A549 treated with ZK216348 at 1 μM for 4 hours (cell line): ENCODE results near the gene PPP1R27. TPM values are rescaled to one million over a fixed set of nuclear protein-coding genes. Genes with fewer than 3 reads are reported as not detected.

Experiments used
- total RNA-seq: library from RNA; stranded (reverse); fragments of 200-300 nt; extraction: Qiagen RNA extraction; gene quantifications from 5 replicates; pipeline ENCODE4 v1.2.3, GENCODE V29; 2022; ENCODE audit warnings: low read depth

The PPP1R27 gene
- 0.15 TPM in 1 of 5 replicates, not detected in the others for total RNA-seq

GRCh38 chr17:81834831-81835267 is at the start of gene PPP1R27:
Gene PPP1R27, minus strand, starts transcription at chr17:81835050. Its CDS starts 97 bp downstream, at chr17:81834953.

GRCh38 chr17:81870981-81871386 is 36.1 kb upstream of the PPP1R27 start, which contains the start of gene ARHGDIA:
Gene ARHGDIA, minus strand, starts transcription at chr17:81871337. Its CDS starts 1,407 bp downstream, at chr17:81869930.

GRCh38 chr17:81859906-81860755 is 25.3 kb upstream of the PPP1R27 start, which contains the start of gene P4HB:
Gene P4HB, minus strand, starts transcription at chr17:81860535. Its CDS starts 64 bp downstream, at chr17:81860471.

GRCh38 chr17:81833160-81833920 is 1.5 kb downstream of the PPP1R27 start, which contains the start of gene MCRIP1:
Gene MCRIP1, minus strand, starts transcription at chr17:81833291. Its CDS starts 8,785 bp downstream, at chr17:81824506.

GRCh38 chr17:81803728-81804558 is 30.9 kb downstream of the PPP1R27 start, which contains the start of gene GCGR:
Gene GCGR, plus strand, starts transcription at chr17:81804150. Its CDS starts 4,869 bp downstream, at chr17:81809019.

Other genes with a start within 250 kb of the PPP1R27 start
- gene NPLOC4, start 197.9 kb downstream of the PPP1R27 start, total RNA-seq, result 80.3 to 105 TPM (median 101 TPM) in 5 replicates
- 2.5 to 6.8 TPM (median 4.7 TPM) in 5 replicates for gene TSPAN10, start 197.9 kb downstream of the PPP1R27 start, total RNA-seq
- gene PDE6G, start 178.5 kb downstream of the PPP1R27 start, total RNA-seq, result 1.1 to 3.6 TPM (median 1.8 TPM) in 5 replicates
- 21.5 to 68.1 TPM (median 60.6 TPM) in 5 replicates for gene OXLD1, start 168.4 kb downstream of the PPP1R27 start, total RNA-seq
- gene CCDC137, start 168.3 kb downstream of the PPP1R27 start, total RNA-seq, result 51.5 to 77.1 TPM (median 63.3 TPM) in 5 replicates
- 42.5 to 51.4 TPM (median 49.4 TPM) in 5 replicates for gene ARL16, start 151.3 kb downstream of the PPP1R27 start, total RNA-seq
- gene HGS, start 151.0 kb downstream of the PPP1R27 start, total RNA-seq, result 133 to 232 TPM (median 219 TPM) in 5 replicates
- 187 to 318 TPM (median 295 TPM) in 5 replicates for gene MRPL12, start 131.7 kb downstream of the PPP1R27 start, total RNA-seq
- 20.2 to 48.4 TPM (median 42.0 TPM) in 5 replicates for gene SLC25A10, start 122.8 kb downstream of the PPP1R27 start, total RNA-seq
- gene GCGR, start 30.9 kb downstream of the PPP1R27 start, total RNA-seq, result 0.11 to 0.52 TPM (median 0.31 TPM) in 4 of 5 replicates, not detected in the other
- 70.3 to 110 TPM (median 93.6 TPM) in 5 replicates for gene MCRIP1, start 1.8 kb downstream of the PPP1R27 start, total RNA-seq
- gene P4HB, start 25.5 kb upstream of the PPP1R27 start, total RNA-seq, result 698 to 774 TPM (median 714 TPM) in 5 replicates
- gene ARHGDIA, start 36.3 kb upstream of the PPP1R27 start, total RNA-seq, result 606 to 641 TPM (median 628 TPM) in 5 replicates
- 164 to 260 TPM (median 251 TPM) in 5 replicates for gene ALYREF, start 56.5 kb upstream of the PPP1R27 start, total RNA-seq
- 168 to 294 TPM (median 269 TPM) in 5 replicates for gene ANAPC11, start 56.7 kb upstream of the PPP1R27 start, total RNA-seq
- gene NPB, start 67.2 kb upstream of the PPP1R27 start, total RNA-seq, result 0.44 to 0.65 TPM (median 0.58 TPM) in 4 of 5 replicates, not detected in the other
- 14.4 to 18.1 TPM (median 16.1 TPM) in 5 replicates for gene PCYT2, start 76.3 kb upstream of the PPP1R27 start, total RNA-seq
- gene SIRT7, start 83.1 kb upstream of the PPP1R27 start, total RNA-seq, result 26.8 to 48.2 TPM (median 44.3 TPM) in 5 replicates
- 23.8 to 45.5 TPM (median 38.0 TPM) in 5 replicates for gene MAFG, start 92.7 kb upstream of the PPP1R27 start, total RNA-seq
- gene PYCR1, start 102.2 kb upstream of the PPP1R27 start, total RNA-seq, result 45.0 to 90.7 TPM (median 84.5 TPM) in 5 replicates
- gene MYADML2, start 112.2 kb upstream of the PPP1R27 start, total RNA-seq, result not detected in 5 replicates
- gene NOTUM, start 126.1 kb upstream of the PPP1R27 start, total RNA-seq, result 0.29 to 0.66 TPM (median 0.49 TPM) in 4 of 5 replicates, not detected in the other
- gene ASPSCR1, start 142.6 kb upstream of the PPP1R27 start, total RNA-seq, result 16.0 to 28.1 TPM (median 27.1 TPM) in 5 replicates
- 139 to 201 TPM (median 179 TPM) in 5 replicates for gene CENPX, start 187.8 kb upstream of the PPP1R27 start, total RNA-seq
- 8.8 to 17.9 TPM (median 15.3 TPM) in 5 replicates for gene LRRC45, start 188.3 kb upstream of the PPP1R27 start, total RNA-seq
- 21.9 to 40.8 TPM (median 38.8 TPM) in 5 replicates for gene RAC3, start 196.6 kb upstream of the PPP1R27 start, total RNA-seq
- 57.4 to 102 TPM (median 94.1 TPM) in 5 replicates for gene DCXR, start 202.6 kb upstream of the PPP1R27 start, total RNA-seq
- gene RFNG, start 216.8 kb upstream of the PPP1R27 start, total RNA-seq, result 13.5 to 28.2 TPM (median 22.6 TPM) in 5 replicates
- gene GPS1, start 216.8 kb upstream of the PPP1R27 start, total RNA-seq, result 77.3 to 147 TPM (median 138 TPM) in 5 replicates
- 66.4 to 156 TPM (median 150 TPM) in 5 replicates for gene DUS1L, start 230.8 kb upstream of the PPP1R27 start, total RNA-seq